Activated CD4-positive, alpha-beta T cell treated with anti-CD3 and anti-CD28 coated beads, Interleukin-2, amount 50 U/mL, for 24 hours (primary cell): ENCODE results near the gene KLHL30.
"Not testable (repeated sequence)": the region's sequence is repeated elsewhere in the genome, so short reads cannot be mapped to it uniquely, and the experiment has no call there.

Experiments used
- DNase-seq, 2 donors: peaks; one replicate each; pipeline ENCODE4 v3.0.0-alpha.2; 2020; ENCODE audit warnings: low read depth in 1 of 2, low spot score in 1 of 2

KLHL30 gene

DNA sequence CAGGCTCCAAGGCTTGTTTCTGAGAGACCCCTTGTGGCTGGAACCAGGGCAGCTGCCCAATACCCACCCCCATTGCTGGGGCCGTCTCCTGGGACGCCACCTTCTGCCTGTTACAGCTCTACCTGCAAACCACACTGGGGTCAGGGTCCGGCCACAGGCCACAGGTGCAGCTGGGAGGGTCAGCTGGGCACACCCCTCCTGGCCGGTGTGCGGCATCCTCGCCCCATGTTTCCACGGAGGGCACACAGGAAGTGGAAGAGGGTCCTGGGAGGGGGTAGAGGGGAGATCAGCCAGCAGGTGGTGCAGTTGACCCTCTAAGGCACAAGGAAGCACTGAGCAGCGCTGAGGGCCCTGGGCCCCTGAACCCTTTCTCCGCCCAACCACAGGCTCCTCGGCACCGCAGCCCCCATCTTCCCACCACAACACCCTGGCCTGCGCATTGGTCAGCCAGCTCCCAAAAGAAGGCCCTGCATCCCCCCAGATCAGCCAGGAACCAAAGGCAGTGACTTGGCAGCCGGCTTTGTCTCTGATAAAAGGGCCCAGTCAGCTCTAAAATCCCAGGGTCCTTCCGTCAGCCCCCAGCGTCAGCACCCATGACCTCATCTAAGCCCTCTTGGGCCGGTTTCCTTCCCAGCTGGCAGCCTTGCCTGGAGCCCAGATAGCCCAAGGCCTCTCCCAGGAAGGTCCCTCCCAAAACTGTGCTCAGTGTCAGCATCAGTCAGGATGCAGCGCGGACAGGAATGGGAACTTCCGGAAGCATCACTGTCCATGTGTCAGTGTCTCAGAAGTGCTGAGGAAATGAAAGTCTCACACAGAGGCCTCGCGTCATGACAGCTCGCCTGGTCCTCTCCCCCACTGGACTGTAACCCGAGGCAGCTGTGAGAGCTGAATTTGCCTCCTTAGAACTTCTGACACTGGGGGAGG lies 22.0 kb downstream of the KLHL30 start:
- no peak for DNase-seq

DNA sequence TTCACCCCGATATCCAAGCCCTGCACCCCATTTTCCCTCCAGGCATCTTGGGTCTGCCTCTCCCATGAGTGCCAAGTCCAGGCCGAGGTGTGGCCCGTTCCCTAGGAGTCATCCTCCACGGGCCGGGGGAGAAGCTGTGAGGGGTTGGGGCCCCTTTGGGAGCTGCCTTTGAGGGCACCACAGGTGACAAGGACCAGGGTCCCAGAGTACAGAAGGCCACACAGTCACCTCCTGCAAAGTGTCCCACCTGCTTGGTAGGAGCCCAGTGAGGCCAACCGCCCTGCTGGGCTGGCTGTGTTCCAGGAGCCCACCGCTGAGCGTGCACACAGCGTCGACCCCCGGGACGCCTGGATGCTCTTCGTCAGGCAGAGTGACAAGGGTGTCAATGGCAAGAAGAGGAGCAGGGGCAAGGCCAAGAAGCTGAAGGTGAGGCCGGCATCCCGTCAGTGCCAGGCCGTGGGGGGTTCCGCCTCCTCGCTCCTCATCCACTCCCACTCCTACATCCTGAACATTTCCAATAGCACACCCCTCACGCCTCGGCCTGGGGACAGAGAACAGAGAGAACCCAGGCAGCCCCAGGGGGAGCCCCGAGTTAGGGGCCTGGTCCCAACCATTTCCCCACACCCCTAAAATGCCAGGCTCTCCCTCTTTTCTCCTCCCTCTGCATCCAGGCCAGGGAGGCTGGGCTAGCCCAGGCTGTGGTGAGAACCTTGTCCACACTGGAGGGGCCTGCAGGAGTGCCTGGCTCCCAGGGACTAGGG lies 23.0 kb downstream of the KLHL30 start:
- DNase-seq, result no peak

DNA sequence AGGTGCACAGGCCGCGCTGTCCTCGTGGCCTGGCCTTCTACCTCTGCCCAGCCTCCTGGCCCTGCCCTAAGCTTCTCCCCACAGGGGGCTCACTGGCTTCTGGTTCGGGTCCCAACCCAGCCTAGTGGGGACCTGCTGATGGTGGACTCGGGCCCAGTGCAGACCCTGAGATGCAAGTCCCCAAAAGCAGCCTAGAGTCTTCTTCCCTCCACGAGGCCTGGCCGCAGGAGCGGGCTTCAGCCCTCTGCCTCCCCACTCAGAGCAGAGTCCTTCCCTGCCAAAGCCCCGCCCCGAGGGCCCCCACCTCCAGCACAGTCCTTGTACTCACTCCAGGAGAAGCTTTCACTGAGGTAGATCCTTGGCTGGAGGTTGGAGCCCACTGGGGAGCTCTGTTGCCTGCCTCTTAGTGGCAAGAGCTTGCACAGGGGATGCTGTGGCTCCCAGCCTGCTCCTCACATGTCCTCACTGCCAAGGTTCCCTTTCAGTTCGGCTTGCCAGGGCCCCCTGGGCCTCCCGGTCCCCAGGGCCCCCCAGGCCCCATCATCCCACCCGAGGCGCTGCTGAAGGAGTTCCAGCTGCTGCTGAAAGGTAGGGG lies 23.9 kb downstream of the KLHL30 start:
- DNase-seq, result no peak

DNA sequence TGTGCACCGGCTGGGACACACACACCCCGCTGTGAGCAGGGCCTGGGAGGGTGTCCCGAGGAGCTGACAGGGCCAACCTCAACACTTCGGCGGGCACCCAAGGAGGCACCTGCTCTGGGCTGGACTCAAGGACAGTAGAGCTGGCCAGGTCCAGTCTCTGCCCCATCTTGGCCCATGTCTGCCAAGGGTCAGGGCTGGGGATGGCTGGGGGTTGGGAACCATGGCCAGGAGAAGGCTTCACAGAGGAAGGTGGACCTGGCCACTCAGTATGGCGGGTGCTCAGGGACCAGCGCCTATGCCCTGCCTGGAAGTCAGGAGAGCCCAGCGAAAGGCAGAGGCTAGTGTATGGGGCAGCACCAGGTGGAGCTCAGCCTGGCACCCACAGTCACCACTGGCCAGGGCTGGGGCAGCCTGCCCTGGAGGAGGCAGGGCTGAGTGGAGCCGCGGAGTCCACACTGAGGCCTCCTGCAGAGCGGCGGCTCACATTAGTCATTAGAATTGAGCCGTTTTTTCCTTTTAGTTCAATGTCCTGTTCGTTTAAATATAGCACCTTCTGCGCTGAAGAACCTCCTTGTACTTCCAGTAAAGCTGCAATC lies 24.5 kb downstream of the KLHL30 start:
- no peak for DNase-seq

DNA sequence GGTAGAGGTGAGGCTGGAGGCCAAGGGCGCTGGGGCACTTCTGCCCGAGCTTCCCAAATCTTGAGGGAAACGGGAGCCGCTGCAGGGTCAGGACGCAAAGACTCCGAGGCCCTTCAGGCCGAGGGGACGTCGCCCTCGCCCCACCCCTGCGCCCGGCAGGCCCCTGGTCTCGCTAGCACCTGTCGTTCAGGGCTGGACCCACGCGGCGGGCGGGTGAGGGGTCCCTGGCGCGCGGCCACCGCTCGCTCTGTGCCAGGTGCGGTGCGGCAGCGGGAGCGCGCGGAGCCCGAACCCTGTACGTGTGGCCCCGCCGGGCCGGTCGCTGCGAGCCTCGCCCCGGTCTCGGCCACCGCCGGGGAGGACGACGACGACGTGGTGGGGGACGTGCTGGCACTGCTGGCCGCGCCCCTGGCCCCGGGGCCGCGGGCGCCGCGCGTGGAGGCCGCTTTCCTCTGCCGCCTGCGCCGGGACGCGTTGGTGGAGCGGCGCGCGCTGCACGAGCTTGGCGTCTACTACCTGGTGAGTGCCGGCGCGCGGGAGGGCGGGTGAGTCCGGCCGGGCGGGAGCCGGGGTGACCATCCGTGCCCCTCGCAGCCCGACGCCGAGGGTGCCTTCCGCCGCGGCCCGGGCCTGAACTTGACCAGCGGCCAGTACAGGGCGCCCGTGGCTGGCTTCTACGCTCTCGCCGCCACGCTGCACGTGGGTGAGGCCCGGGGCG lies 25.2 kb downstream of the KLHL30 start:
- DNase-seq, result no peak

DNA sequence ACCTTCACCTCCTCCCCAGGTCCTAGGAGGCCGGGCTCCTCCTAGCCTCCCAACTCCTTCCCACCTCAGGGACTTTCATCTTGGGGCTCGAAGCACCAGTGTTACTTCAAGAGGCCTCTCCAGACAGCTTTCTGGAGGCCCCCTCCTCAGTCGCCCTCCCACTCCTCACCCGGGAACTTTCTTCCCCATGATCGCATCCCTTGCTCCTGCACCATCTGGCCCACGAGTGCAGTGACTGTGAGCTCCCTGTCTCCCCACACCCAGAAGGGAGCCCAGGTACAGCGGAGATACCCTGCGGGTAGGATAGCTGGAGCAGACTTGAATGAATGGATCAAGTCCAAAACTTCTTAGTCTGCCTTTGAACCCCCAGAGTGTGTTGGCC lies 26.4 kb downstream of the KLHL30 start:
- no peak for DNase-seq

DNA sequence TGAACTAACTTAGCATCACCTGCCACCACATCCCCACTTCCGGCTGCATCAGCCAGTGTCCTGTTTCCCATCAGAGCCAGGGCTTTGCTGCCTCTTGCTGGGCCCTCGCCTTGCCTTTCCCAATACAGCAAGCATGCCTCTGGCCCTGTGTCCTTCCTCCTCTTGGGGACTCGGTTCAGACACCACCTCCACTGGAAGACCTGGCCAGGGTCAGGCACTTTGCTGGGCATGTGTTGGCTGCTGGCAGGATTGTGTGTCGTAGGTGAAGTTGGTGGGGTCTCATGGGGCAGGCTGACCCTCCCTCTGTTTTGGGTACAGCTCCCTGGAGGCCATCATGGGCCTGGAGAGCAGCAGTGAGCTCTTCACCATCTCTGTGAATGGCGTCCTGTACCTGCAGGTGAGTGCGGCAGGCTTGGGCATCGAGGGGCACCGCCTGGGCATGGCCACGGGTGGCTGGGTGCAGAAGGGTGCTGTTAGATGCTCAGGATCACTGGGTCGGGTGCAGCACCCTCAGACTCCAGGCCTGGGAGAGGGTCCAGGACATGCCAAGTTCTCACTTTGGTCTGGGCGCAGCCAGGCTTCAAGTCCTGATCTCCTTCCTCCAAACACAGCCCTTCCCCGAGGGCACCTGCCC lies 26.9 kb downstream of the KLHL30 start:
- DNase-seq, result no peak

DNA sequence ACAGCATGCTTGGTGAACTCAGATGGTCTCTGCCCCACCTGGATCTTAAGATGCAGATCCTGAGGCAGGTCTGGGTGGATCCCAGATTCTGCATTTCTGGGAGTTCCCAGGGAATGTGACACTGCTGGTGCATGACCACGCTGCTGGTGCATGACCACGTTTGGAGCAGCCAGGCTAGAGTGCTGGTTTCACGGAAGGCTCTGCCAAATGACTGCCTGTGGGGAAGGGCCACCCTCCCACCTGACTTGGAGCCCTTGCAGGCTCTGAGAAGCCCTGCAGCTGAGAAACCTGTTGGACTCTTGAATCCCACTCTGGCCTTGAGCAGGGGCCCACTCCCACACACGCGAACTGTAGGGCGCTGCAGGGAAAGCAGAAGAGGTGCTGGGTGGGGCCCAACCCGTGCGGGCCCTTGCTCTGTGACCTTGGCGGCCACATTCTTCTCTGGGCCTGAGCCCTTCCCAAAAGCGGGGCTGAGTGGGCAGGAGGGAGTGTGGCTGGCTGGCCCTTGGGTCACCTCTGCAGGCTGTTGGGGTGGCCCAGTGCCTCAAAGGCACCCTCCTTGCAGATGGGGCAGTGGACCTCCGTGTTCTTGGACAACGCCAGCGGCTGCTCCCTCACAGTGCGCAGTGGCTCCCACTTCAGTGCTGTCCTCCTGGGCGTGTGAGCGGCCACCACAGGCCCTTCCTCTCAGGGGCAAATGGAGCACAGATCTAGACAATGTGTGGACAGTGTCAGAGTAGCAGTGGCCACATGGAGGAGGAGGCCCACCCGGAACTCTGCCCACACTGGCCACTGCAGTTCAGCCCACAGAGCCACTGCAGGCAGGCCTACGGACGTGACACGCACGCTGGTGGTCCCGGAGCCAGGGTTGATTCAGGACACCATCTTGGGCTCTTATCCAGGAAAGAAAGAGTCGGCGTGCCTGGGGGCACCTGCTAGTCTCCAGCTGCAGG lies 28.2 kb downstream of the KLHL30 start:
- DNase-seq, result no peak

DNA sequence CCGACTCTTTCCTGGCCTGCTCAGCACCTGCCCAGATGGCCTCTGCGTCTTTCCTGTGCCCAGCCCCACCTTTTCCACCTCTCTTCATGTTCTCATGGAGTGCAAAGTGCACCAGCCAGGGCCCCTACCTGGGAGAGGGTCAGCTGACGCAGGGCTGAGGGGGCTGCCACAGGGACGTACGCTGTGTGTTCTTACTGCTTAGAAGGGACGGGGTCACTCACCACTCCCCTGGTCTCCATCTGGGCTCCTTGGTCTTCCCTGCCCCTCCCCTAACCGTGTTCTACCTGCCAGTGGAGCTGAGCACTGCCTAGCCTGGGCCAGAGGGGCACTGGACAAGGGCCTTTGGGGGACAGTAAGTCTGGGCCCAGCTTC lies 28.9 kb downstream of the KLHL30 start:
- DNase-seq, result no peak

DNA sequence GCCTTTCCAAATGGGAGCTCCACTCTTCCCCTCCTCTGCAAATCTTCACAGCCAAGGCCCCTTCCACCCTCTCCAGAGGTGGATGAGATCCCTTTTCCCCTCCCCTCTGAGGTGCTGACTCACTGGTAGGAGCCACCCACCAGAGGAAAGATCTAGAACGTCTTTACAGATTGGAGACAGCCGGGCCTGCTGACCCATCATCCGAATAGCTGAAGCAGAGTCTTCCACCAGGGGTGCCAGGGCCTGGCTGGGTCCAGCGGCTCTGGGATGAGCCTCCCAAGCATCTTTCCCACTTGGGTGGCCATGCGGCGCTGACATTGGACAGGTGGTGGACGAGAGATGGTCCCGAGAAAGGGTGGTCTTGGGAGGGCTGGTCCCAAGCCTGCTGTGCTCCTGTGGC lies 29.3 kb downstream of the KLHL30 start:
- no peak for DNase-seq

DNA sequence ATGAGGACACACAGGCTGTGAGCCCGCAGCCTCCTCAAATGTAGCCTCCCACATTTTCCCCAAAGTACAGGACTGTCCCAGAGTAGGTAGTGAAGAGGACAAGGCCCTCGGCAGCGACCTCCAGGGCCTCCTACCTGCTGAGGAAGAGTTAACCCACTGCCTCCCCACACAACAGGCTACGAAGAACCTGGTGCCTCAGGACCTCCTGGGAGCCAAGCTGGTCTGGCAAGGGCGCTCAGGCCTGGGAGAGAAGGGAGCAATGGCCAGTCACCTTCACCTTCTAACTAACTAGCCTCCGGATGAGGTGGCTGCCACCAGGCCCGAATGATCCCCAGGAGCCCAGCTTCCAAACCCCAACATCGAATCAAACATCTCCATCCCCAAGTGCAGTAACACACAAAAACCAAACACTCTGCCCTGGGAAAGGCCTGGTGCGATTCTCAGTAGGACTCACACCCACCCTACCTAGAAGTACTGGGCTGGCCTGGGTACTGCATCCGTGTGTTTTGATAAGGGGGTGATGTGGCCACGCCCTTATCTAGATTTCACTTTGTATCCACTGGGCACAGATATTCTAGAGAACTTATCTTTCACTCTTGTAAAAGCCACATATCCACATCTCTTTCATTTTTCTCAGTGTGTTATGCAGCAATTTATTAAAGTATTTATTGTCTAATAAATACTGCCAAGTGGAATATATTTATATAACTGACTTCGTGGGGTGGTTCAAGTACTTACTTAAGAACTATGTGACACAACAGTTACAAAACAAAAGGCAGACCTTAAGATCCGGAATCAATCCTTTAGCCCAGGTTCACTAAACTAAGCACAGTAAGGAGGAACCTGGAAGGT lies 30.0 kb downstream of the KLHL30 start:
- no peak for DNase-seq

DNA sequence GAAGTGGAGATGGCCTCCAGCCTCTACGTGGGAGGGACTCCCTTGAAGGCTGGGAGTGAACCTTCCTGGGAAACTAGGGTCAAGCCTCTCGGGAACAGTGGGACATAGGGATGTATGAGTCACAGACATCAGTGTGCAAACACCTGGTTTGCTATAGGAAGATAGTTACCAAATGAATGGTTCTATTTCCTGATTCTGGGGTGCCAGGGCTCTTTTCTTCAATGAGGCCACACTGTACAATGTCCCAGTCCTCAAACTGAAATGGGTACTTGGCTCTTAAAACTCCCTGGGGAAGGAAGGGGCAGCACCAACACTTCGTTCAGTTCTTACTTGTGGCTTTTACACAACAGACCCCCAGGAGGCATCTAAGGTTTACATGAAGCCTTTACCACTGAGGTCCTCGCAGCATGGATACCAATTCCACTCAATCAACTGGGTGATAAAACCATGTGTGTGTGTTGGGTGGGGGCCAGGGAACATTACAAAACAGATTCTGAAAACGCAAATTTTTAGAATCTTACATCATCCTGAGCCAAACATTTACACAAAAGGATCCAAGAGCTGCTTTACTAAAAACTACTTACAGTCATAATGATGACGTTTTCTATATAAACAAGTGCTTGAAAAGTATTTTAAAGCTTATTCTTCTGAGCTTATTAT lies 30.7 kb downstream of the KLHL30 start:
- DNase-seq, result no peak

DNA sequence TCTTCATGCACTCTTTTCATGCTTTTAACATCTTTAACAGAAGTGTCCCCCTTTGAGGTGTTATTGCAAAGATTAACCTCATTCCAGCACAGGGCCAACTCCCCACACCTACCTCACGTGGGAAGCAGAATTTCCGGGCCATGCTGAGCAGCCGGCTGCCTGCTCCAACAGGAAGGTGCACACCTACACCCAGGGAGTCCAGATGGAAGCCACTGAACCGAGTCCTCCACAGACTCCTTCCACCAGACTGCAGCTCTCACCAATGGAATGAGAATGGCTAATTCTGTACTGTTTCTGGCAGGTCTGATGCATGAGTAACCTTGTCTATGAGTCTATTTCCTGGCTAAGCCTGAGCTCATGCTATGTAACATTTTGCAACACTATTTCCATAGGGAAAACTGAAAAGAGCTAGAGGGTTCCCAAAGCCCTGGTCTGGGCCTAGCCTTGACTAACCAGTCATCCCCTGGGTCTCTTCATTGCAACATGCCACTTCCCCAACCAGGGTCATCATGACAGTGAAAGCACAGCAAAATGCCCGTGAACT lies 31.3 kb downstream of the KLHL30 start:
- no peak for DNase-seq

DNA sequence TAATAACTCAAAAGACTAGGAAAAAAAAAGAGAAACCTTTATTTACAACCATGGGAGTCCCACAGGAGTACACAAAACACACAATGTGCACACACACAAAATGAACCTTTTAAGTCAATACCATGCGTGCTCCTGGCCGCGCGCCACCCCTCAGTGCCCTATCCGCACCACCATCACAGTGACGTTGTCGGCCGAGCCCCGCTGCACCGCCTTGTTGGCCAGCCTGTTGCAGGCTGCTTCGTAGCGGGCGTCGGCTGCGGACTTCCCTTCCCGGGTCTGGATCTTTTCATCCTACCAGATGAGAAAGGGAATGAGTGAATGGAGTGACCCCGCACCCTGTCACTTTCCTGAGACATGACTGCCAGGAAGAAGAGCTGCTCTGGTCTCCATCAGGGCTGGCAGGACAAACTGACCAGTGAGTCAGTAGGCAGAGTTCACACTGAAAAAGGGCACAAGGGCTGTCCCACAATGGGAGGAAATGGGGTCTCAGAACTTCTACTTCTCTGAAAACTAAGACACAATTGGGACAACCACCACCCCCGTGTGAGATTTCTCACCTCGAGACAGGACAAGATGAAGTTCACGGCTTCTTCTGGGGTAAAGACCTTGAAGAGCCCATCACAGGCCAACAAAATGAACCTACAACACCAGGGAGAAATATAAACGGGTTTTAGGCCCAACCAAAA lies 32.1 kb downstream of the KLHL30 start:
- no peak for DNase-seq

DNA sequence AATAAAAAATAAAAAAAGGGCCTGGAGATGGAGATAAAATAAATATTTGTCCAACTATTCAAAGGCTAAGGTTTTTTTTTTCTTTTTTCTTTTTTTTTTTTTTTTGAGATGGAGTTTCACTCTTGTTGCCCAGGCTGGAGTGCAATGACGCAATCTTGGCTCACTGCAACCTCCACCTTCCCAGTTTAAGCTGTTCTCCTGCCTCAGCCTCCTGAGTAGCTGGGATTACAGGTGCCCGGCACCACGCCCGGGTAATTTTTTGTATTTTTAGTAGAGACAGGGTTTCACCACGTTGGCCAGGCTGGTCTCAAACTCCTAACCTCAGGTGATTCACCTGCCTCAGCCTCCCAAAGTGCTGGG lies 32.6 kb downstream of the KLHL30 start:
- not testable (repeated sequence) for DNase-seq

DNA sequence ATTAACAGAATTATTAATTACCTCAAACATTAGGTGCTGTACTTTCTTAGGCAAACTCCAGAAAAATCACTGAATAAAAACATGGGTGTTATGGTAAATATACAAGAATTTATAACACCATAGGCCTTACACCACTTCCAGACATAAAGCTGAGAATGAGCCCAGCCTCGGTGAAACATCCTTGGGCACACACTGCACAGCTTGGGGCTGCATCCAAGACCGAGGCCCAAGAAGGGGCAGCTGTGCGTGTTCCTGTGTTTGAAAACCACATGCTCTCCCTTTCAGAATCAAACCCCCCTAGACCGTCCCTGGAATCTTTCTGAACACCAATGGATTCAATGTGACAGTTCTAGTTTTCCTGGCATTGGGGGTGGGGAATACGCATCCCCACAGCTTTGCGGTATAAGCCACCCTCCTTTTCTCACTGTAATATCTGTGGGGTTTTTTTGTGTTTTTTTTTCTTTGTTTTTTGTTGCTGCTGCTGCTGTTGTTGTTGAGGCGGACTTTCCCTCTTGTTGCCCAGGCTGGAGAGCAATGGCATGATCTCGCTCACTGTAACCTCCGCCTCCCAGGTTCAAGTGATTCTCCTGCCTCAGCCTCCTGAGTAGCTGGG lies 33.2 kb downstream of the KLHL30 start:
- no peak for DNase-seq

DNA sequence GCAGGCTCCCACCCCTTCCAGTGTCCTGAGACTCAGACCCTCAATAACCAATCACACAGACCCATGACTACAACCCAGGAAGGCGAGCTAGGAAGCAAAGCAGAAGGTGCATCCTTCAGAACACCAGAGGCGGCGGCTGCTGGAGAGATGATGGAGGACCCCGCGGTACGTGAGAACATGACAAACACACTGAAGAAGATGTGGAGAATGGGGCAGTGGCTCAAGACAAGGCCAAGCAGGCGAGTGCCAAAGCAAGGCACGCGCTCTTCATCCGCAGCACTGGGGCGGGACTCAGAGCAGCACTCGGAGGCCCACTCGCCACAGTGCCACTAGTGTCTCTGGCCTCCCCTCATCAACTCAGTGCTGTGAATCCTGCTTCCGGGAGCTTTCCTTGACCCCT lies 34.0 kb downstream of the KLHL30 start:
- no peak for DNase-seq
